HG02623 (cell line): ENCODE results near the gene ZNF454.

Experiments
- ATAC-seq: cut with Tn5 transposase; IDR thresholded peaks from one replicate; pipeline ENCODE4 v1.9.1; 2021; ENCODE audit warnings: moderate library complexity; ENCODE audit not compliant: unreplicated experiment

The ZNF454 gene

GRCh38 chr5:178992291-178992895 is 51.4 kb downstream of the ZNF454 start:
- no peak for ATAC-seq

- ATAC-seq: no peak
Observed at GRCh38 chr5:178993236-178993765, 52.3 kb downstream of the ZNF454 start.

- ATAC-seq: no peak
Observed at GRCh38 chr5:178993955-178994579, 53.1 kb downstream of the ZNF454 start.

- no peak for ATAC-seq
Observed at GRCh38 chr5:178994580-178995340, 53.8 kb downstream of the ZNF454 start, which contains the start of gene GRM6. Gene GRM6, minus strand, starts transcription at chr5:178995320. Its CDS starts 376 bp downstream, at chr5:178994944.

- no peak for ATAC-seq
Observed at GRCh38 chr5:178995341-178995690, 54.3 kb downstream of the ZNF454 start.

GRCh38 chr5:178996156-178996555 is 55.2 kb downstream of the ZNF454 start:
- no peak for ATAC-seq

GRCh38 chr5:178997191-178997590 is 56.2 kb downstream of the ZNF454 start:
- ATAC-seq: no peak

GRCh38 chr5:178998441-178998840 is 57.4 kb downstream of the ZNF454 start:
- ATAC-seq: no peak

- no peak for ATAC-seq
Observed at GRCh38 chr5:179006564-179006963, 65.6 kb downstream of the ZNF454 start.

GRCh38 chr5:179008667-179009066 is 67.7 kb downstream of the ZNF454 start:
- no peak for ATAC-seq
